Heart left ventricle (tissue), 16 donors: ENCODE measurements around the gene ABO. TPM values are rescaled to one million over a fixed set of nuclear protein-coding genes. Genes with fewer than 3 reads are reported as not detected.
A peak's percentile ranks its signal among the peaks of the same experiment; 100 is the strongest.

Source experiments
- ATAC-seq, 4 donors: fragments of 200-7000 bp; cut with Tn5 transposase; one replicate each; pipeline ENCODE4 v1.9.1; 2020 to 2022; ENCODE audit warnings: moderate library complexity in 4 of 4, mild to moderate bottlenecking in 3 of 4, moderate number of reproducible peaks in 1 of 4
- DNase-seq, 5 donors: peaks; one replicate each; pipeline ENCODE4 v3.0.0-alpha.2; 2020
- H3K27ac ChIP-seq, 12 donors: fragments of 200-600 bp; sonication (generic) in 4 of 12; one replicate each; pipeline versions ENCODE4 v1.5.0 to v1.8.0; 2016 to 2022; ENCODE audit warnings: mild to moderate bottlenecking in 2 of 12
- H3K27me3 ChIP-seq, 9 donors: fragments of 200-600 bp; sonication (generic) in 2 of 9; one replicate each; pipeline versions ENCODE4 v1.5.1 to v1.8.0; 2016 to 2022; ENCODE audit warnings: mild to moderate bottlenecking in 3 of 9
- H3K36me3 ChIP-seq, 9 donors: fragments of 200-600 bp; sonication (generic) in 2 of 9; one replicate each; pipeline versions ENCODE4 v1.5.0 to v1.8.0; 2018 to 2022; ENCODE audit warnings: mild to moderate bottlenecking in 2 of 9
- H3K4me1 ChIP-seq, 12 donors: fragments of 200-600 bp; sonication (generic) in 4 of 12; one replicate each; pipeline versions ENCODE4 v1.5.0 to v1.8.0; 2016 to 2022; ENCODE audit warnings: mild to moderate bottlenecking in 3 of 12
- H3K4me3 ChIP-seq, 12 donors: fragments of 200-600 bp; sonication (generic) in 4 of 12; one replicate each; pipeline versions ENCODE4 v1.5.0 to v1.8.0; 2017 to 2022; ENCODE audit warnings: mild to moderate bottlenecking in 9 of 12, moderate library complexity in 4 of 12
- H3K9me3 ChIP-seq, 12 donors: fragments of 200-600 bp; sonication (generic) in 4 of 12; one replicate each; pipeline versions ENCODE4 v1.5.0 to v1.8.0; 2016 to 2022; ENCODE audit warnings: mild to moderate bottlenecking in 1 of 12
- POLR2A ChIP-seq, 2 donors: fragments of 450-650 bp; IDR thresholded peaks; one replicate each; pipeline ENCODE4 v1.6.1; 2017; ENCODE audit warnings: antibody characterized with exemption in 2 of 2, mild to moderate bottlenecking in 2 of 2, moderate library complexity in 2 of 2
- WGBS, 4 donors: extraction: QIAGEN DNeasy Blood & Tissue Kit in 2 of 4; methylation state at CpG; one replicate each; pipeline versions ENCODE4 v1.1.5 to v1.1.7; 2013 to 2018; 5-methylcytosine and 5-hydroxymethylcytosine counted together
- intact Hi-C, 10 donors: fragments of 100-400 bp; cut with DNase I; formaldehyde crosslinking; loops; one replicate each; pipeline versions ENCODE4 v1.11.1 to v1.14.2; 2022
- polyA plus RNA-seq, 2 donors: library from polyadenylated mRNA; stranded (reverse); fragments of 200-250 nt; gene quantifications; one replicate each; pipeline ENCODE4 v1.2.3, GENCODE V29; 2013
- total RNA-seq, 9 donors: library from RNA; depleted of rRNA in 2 of 9; stranded (reverse); fragments of >200 nt in 2 of 9; fragmentation: NEBNext Ultra II Directional in 3 of 9; extraction: Animal tissue kit (Norgen Biotek cat#: 25700) in 3 of 9; gene quantifications; one replicate each; pipeline versions ENCODE4 v1.1.0 to v1.2.4, GENCODE V29; 2016 to 2023
- TF ChIP-seq, protein P1 (sequence below), 12 donors: fragments of 200-600 bp; sonication (generic) in 4 of 12; IDR thresholded peaks; one replicate each; pipeline versions ENCODE4 v1.5.0 to v1.8.0; 2018 to 2022; ENCODE audit warnings: antibody characterized with exemption in 12 of 12, mild to moderate bottlenecking in 5 of 12
- donor health status: ischemic (EF 13 %, LVEDD 7.1; RV severe dilation, severe dysfunction).
- donor health status: healthy with polysubstance abuse.
- donor health status: DM: no; HTN: yes; CAD: no.
- donor health status: DM: no; HTN: no; CAD: no.
- donor health status: ischemic (EF 25% LVEDD 6.9; RV normal size, moderate dysfunction).
- donor health status: ischemic (EF 25% LVEDD 5.7; RV mildly dilated, moderate dysfunction).
- donor health status: healthy.
- donor health status: DM: yes; HTN: yes; CAD: no.
- donor health status: ischemic (EF 35%, LVEDD 5.7; RV mildly dilated, moderate dysfunction).
- donor health status: nonischemic (EF 11% LVEDD 7.7; RV severe dilation, severe dysfunction).
- donor health status: DM: yes; HTN: yes; CAD: no.
- donor health status: PGD.
- donor health status: ischemic (EF 29% LVEDD 5.4; RV normal size, mild dysfunction).
- donor health status: nonischemic (EF 23%, LVEDD 6.1; RV moderate dilation, normal function).

The ABO gene
- total and polyA plus RNA-seq, 11 donors: 0.43 to 3.5 (median 1.9) TPM

DNA sequence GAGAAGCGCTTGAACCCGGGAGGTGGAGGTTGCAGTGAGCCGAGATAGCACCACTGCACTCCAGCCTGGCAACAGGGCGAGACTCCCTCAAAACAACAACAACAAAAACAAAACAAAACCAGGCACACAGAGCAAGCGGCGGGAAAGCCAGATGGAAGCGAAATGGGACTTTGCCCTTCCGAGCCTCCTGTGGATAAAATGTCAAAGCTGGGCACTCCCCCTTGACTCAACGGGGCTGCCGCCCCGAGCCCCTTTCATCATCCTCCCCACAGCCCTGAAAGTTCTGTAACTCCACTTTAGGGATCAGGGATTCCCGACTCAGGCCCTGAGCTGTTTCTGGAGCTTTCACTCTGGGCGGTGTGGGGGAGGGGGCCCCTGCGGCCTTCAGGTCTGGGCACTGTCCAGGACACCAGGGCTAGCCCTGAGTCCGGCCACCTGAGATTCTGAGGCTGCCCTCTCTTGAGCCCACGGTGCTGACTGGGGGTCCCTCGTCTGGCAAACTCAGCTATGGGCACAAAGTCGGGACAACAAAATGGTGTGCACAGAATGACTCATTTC lies 35.4 kb downstream of the ABO start:
- no peak for ATAC-seq
- TF ChIP-seq POLR2A (IDR thresholded peaks at IDR 0.05): no peak
- TF ChIP-seq, protein P1, sequence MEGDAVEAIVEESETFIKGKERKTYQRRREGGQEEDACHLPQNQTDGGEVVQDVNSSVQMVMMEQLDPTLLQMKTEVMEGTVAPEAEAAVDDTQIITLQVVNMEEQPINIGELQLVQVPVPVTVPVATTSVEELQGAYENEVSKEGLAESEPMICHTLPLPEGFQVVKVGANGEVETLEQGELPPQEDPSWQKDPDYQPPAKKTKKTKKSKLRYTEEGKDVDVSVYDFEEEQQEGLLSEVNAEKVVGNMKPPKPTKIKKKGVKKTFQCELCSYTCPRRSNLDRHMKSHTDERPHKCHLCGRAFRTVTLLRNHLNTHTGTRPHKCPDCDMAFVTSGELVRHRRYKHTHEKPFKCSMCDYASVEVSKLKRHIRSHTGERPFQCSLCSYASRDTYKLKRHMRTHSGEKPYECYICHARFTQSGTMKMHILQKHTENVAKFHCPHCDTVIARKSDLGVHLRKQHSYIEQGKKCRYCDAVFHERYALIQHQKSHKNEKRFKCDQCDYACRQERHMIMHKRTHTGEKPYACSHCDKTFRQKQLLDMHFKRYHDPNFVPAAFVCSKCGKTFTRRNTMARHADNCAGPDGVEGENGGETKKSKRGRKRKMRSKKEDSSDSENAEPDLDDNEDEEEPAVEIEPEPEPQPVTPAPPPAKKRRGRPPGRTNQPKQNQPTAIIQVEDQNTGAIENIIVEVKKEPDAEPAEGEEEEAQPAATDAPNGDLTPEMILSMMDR (IDR thresholded peaks at IDR 0.05): no peak
- intact Hi-C loops: loop anchor here in 6 of 10 donors (2.0 to 10.0 kb wide), 4 partner anchors 33 to 95 kb away; partner anchors contain the start of genes ABO (in 1 of the 6) and SURF6 (in 1 of the 6)
- Histone ChIP-seq H3K4me3 (peak overlapping the region in 7 of 12 donors; percentile 43 to 59 (median 46)), H3K27me3 (no peaks in the 10 kb centered on the region), H3K27ac (peak overlapping the region in 7 of 12 donors; percentile 82 to 95 (median 90)), H3K9me3 (no peaks in the 10 kb centered on the region), H3K4me1 (peaks cover 0 to 30% (median 20%) of the 10 kb centered on the region in 12 donors), H3K36me3 (no peaks in the 10 kb centered on the region)
- DNase-seq: no peak
- 90 to 91% (median 91%) methylated on average over 17 to 18 of the region's 18 CpGs for WGBS, 4 donors

- 13 to 68% (median 15%) methylated on average over 4 to 26 of the region's 26 CpGs for WGBS, 4 donors
- H3K27ac ChIP-seq: peak overlapping the region; percentile 65 to 95 (median 88)
- no peaks in the 10 kb centered on the region for H3K9me3 ChIP-seq
- intact Hi-C loops: loop anchor here in 6 of 10 donors (2.0 to 10.0 kb wide), 4 partner anchors 33 to 96 kb away; partner anchors contain the start of genes ABO (in 1 of the 6) and SURF6 (in 1 of the 6)
- H3K27me3 ChIP-seq: no peaks in the 10 kb centered on the region
- H3K4me1 ChIP-seq: peaks cover 0 to 30% (median 21%) of the 10 kb centered on the region in 12 donors
- no peaks in the 10 kb centered on the region for H3K36me3 ChIP-seq
- TF ChIP-seq, protein P1 (IDR thresholded peaks at IDR 0.05): peak; percentile 64 to 87 (median 78)
- TF ChIP-seq POLR2A (IDR thresholded peaks at IDR 0.05): no peak
- ATAC-seq: peak; percentile 43 to 73 (median 65)
- peak; percentile 54 to 82 (median 66) for DNase-seq
- peak overlapping the region in 11 of 12 donors; percentile 18 to 59 (median 45) for H3K4me3 ChIP-seq
Measured at GRCh38 chr9:133238851-133239532, 36.0 kb downstream of the ABO start.

DNA sequence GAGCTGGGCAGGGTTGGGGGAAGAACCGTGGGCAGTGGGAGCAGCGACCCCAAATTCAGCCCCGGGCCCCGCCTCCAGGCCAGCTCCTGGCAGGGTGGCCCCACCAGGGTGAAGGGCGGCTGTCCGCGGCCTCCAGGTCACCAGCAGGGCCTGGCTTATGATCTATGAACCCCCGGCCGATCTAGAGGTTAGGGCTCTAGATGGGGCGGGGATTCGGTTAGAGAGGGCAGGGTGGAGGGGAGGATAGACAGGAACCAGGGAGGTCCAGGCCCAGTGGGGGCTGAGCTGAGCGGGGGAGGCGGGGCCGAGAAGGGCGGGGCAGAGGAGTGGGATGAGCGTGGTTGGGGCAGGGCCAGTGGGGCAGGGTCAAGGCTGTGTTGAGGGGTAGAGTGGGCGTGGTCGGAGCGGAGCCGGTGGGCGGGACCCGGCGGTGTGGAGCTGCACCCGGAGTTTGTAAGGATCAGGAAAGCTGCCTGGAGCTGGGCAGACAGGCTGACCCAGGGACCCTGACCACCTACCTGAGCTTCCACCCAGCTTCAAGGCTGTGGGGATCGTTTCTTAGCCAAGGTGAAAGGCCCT lies 36.6 kb downstream of the ABO start:
- Histone ChIP-seq H3K27ac (peak overlapping the region; percentile 65 to 95 (median 88)), H3K27me3 (no peaks in the 10 kb centered on the region), H3K36me3 (no peaks in the 10 kb centered on the region), H3K4me1 (peaks cover 0 to 30% (median 21%) of the 10 kb centered on the region in 12 donors), H3K4me3 (peak overlapping the region in 11 of 12 donors; percentile 18 to 59 (median 45)), H3K9me3 (no peaks in the 10 kb centered on the region)
- ATAC-seq (peak; percentile 85 to 95 (median 89)), DNase-seq (peak; percentile 88 to 94 (median 93))
- no peak for TF ChIP-seq POLR2A (IDR thresholded peaks at IDR 0.05)
- TF ChIP-seq, protein P1 (IDR thresholded peaks at IDR 0.05): no peak
- intact Hi-C loops: loop anchor here in 6 of 10 donors (2.0 to 10.0 kb wide), 4 partner anchors 34 to 96 kb away; partner anchors contain the start of genes ABO (in 1 of the 6) and SURF6 (in 1 of the 6)
- 15 to 21% (median 15%) methylated on average over 24 to 25 of the region's 25 CpGs for WGBS, 4 donors
